ENCODE results near the gene DHRS7C.

DHRS7C gene

GRCh38 chr17:9766970-9767369 is 24.4 kb downstream of the DHRS7C start:
- in situ Hi-C loops (cut with MboI; ENCODE audit: low sequenced_read_pairs) = no loop called here

GRCh38 chr17:9765322-9765721 is 26.1 kb downstream of the DHRS7C start:
- in situ Hi-C loops (cut with MboI; ENCODE audit: low sequenced_read_pairs) = no loop called here

- in situ Hi-C loops (cut with MboI; ENCODE audit: low sequenced_read_pairs) = no loop called here
These were observed 27.7 kb downstream of the DHRS7C start for GRCh38 chr17:9763643-9764042.

- in situ Hi-C loops (cut with MboI; ENCODE audit: low sequenced_read_pairs) = no loop called here
These were observed 31.1 kb downstream of the DHRS7C start for GRCh38 chr17:9760266-9760665.

GRCh38 chr17:9755083-9755482 is 36.3 kb downstream of the DHRS7C start:
- in situ Hi-C loops (cut with MboI; ENCODE audit: low sequenced_read_pairs) = no loop called here

GRCh38 chr17:9750524-9750923 is 40.9 kb downstream of the DHRS7C start:
- in situ Hi-C loops (cut with MboI; ENCODE audit: low sequenced_read_pairs) = no loop called here

- in situ Hi-C loops (cut with MboI; ENCODE audit: low sequenced_read_pairs) = no loop called here
These were observed 61.5 kb downstream of the DHRS7C start for GRCh38 chr17:9729735-9730420.

- in situ Hi-C loops (cut with MboI; ENCODE audit: low sequenced_read_pairs) = no loop called here
These were observed 62.2 kb downstream of the DHRS7C start for GRCh38 chr17:9729034-9729650.

- in situ Hi-C loops (cut with MboI; ENCODE audit: low sequenced_read_pairs) = no loop called here
These were observed 62.8 kb downstream of the DHRS7C start for GRCh38 chr17:9728564-9728963.

- in situ Hi-C loops (cut with MboI; ENCODE audit: low sequenced_read_pairs) = no loop called here
These were observed 63.4 kb downstream of the DHRS7C start for GRCh38 chr17:9728005-9728404.

- in situ Hi-C loops (cut with MboI; ENCODE audit: low sequenced_read_pairs) = no loop called here
These were observed 65.1 kb downstream of the DHRS7C start for GRCh38 chr17:9726291-9726690.

GRCh38 chr17:9725575-9725974 is 65.8 kb downstream of the DHRS7C start:
- in situ Hi-C loops (cut with MboI; ENCODE audit: low sequenced_read_pairs) = no loop called here
